Keratinocyte (primary cell): ENCODE measurements around the gene MARS1. TPM values are rescaled to one million over a fixed set of nuclear protein-coding genes. Genes with fewer than 3 reads are reported as not detected.

Experiments
- DNase-seq: peaks from one replicate; pipeline ENCODE4 v3.0.0-alpha.2; 2011; ENCODE audit warnings: low read depth, missing footprints, low spot score
- FAIRE-seq: peaks from 2 replicates; lab custom pipeline; 2011; peaks lifted over from hg19 to GRCh38; lab: Jason Lieb, UNC
- H2AFZ ChIP-seq: 2 replicates; pipeline ENCODE4 v1.6.0; 2012; ENCODE audit warnings: low read length, control low read depth, inconsistent platforms; ENCODE audit not compliant: control insufficient read depth
- H3K27ac ChIP-seq: 2 replicates; pipeline ENCODE4 v1.5.1; 2011; ENCODE audit warnings: low read length; ENCODE audit not compliant: control insufficient read depth, insufficient read depth
- H3K27me3 ChIP-seq: 3 replicates; pipeline ENCODE4 v1.6.0; 2011; ENCODE audit warnings: low read length; ENCODE audit not compliant: control insufficient read depth, insufficient read depth; ENCODE audit errors: extremely low read depth
- H3K36me3 ChIP-seq, 2 experiments: 2 replicates in 1 of 2; 3 replicates in 1 of 2; pipeline ENCODE4 v1.5.1; 2011; ENCODE audit warnings: low read length in 2 of 2, mild to moderate bottlenecking in 1 of 2; ENCODE audit not compliant: control insufficient read depth in 2 of 2, insufficient read depth in 2 of 2; ENCODE audit errors: extremely low read depth in 1 of 2
- H3K4me1 ChIP-seq: 3 replicates; pipeline ENCODE4 v1.5.1; 2011; ENCODE audit warnings: low read length; ENCODE audit not compliant: control insufficient read depth, insufficient read depth; ENCODE audit errors: extremely low read depth
- H3K4me2 ChIP-seq: 3 replicates; pipeline ENCODE4 v1.6.0; 2011; ENCODE audit warnings: low read depth, low read length; ENCODE audit not compliant: control insufficient read depth, insufficient read depth; ENCODE audit errors: extremely low read depth
- H3K4me3 ChIP-seq, 3 experiments: fragments of 200-600 bp in 1 of 3; sonication (generic) in 1 of 3; 2 replicates in 2 of 3; 3 replicates in 1 of 3; pipeline ENCODE4 v1.5.1; 2011 to 2016; ENCODE audit warnings: low read length in 3 of 3, mild to moderate bottlenecking in 3 of 3, control low read depth in 2 of 3, inconsistent platforms in 1 of 3, low read depth in 1 of 3, mixed read lengths in 1 of 3, mixed run types in 1 of 3, moderate library complexity in 1 of 3; ENCODE audit not compliant: control insufficient read depth in 2 of 3, insufficient read depth in 2 of 3; ENCODE audit errors: extremely low read depth in 1 of 3
- H3K79me2 ChIP-seq: 2 replicates; pipeline ENCODE4 v1.6.0; 2012; ENCODE audit warnings: low read length; ENCODE audit not compliant: control insufficient read depth, insufficient read depth
- H3K9ac ChIP-seq: 3 replicates; pipeline ENCODE4 v1.6.0; 2011; ENCODE audit warnings: low read length; ENCODE audit not compliant: control insufficient read depth, insufficient read depth; ENCODE audit errors: extremely low read depth
- H3K9me1 ChIP-seq: 3 replicates; pipeline ENCODE4 v1.6.0; 2011; ENCODE audit warnings: low read length; ENCODE audit not compliant: control insufficient read depth, insufficient read depth; ENCODE audit errors: extremely low read depth
- H3K9me3 ChIP-seq: 2 replicates; pipeline ENCODE4 v1.5.1; 2012; ENCODE audit warnings: low read depth, low read length; ENCODE audit not compliant: control insufficient read depth
- H4K20me1 ChIP-seq: 3 replicates; pipeline ENCODE4 v1.6.0; 2011; ENCODE audit warnings: low read length; ENCODE audit not compliant: control insufficient read depth, insufficient read depth; ENCODE audit errors: extremely low read depth
- EZH2 ChIP-seq: IDR thresholded peaks from one replicate; pipeline ENCODE4 v1.6.1; 2012; ENCODE audit warnings: inconsistent platforms, mild to moderate bottlenecking, low read length, moderate library complexity
- dilution Hi-C: fragments of 300-500 bp; cut with MboI; formaldehyde crosslinking; loops from one replicate; pipeline ENCODE4 v1.7.0; 2020; ENCODE audit warnings: low sequenced_read_pairs; ENCODE audit not compliant: extremely low pct_ligation_motif_present
- polyA plus RNA-seq, 5 experiments: library from polyadenylated mRNA; depleted of rRNA in 3 of 5; stranded (reverse) in 3 of 5; stranded (forward) in 1 of 5; unstranded in 1 of 5; fragments of >200 nt; gene quantifications; 1 replicate in 1 of 5; 2 replicates in 3 of 5; 3 replicates in 1 of 5; pipeline versions ENCODE4 v1.2.1 to v1.2.3, GENCODE V29; 2011 to 2012; ENCODE audit warnings: missing spikeins in 2 of 5, low read depth in 1 of 5, low replicate concordance in 1 of 5
- TF ChIP-seq, protein P1 (sequence below), 3 experiments: IDR thresholded peaks in 1 of 3; conservative IDR thresholded peaks in 1 of 3; optimal IDR thresholded peaks in 1 of 3; 2 replicates in 2 of 3; 3 replicates in 1 of 3; pipeline versions ENCODE3 to v1.5.1; 2011; ENCODE audit warnings: low read length in 3 of 3, mild to moderate bottlenecking in 3 of 3, moderate library complexity in 2 of 3, control low read depth in 1 of 3, inconsistent platforms in 1 of 3; ENCODE audit not compliant: insufficient read depth in 2 of 3; ENCODE audit errors: extremely low read depth in 1 of 3

Gene MARS1
- polyA plus RNA-seq, 1 donor (not counting 4 experiments of a cell fraction or from before 2014, with no cell fraction given), result 125 TPM

DNA sequence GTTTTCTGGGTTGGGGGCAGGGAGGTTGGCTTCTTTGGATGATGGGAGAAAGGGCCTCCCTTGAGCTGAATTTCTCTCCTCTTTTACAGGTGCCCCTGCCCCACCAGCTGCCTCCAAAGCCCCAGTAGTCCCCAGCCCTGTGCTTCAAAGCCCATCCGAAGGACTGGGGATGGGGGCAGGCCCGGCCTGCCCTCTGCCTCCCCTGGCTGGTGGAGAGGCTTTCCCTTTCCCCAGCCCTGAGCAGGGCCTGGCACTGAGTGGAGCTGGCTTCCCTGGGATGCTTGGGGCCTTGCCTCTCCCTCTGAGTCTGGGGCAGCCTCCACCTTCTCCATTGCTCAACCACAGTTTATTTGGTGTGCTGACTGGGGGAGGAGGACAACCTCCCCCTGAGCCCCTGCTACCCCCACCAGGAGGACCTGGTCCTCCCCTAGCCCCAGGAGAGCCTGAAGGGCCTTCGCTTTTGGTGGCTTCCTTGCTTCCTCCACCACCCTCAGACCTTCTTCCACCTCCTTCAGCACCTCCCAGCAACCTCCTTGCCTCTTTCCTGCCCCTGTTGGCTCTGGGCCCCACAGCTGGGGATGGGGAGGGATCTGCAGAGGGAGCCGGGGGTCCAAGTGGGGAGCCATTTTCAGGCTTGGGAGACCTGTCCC is 38.7 kb downstream of the MARS1 start:
- Histone ChIP-seq H2AFZ (no peak overlapping the region), H3K9ac (no peak overlapping the region), H3K4me2 (no peak overlapping the region), H3K27me3 (no peaks in the 10 kb centered on the region), H3K27ac (no peak overlapping the region), H3K36me3 (peaks cover 37 to 39% of the 10 kb centered on the region in 2 experiments), H3K4me1 (peaks cover 19% of the 10 kb centered on the region), H4K20me1 (peaks cover 5% of the 10 kb centered on the region), H3K9me1 (peaks cover 2% of the 10 kb centered on the region), H3K9me3 (no peaks in the 10 kb centered on the region), H3K79me2 (peaks cover 24% of the 10 kb centered on the region), H3K4me3 (no peak overlapping the region)
- DNase-seq (no peak), FAIRE-seq (no peak)
- TF ChIP-seq, protein P1, sequence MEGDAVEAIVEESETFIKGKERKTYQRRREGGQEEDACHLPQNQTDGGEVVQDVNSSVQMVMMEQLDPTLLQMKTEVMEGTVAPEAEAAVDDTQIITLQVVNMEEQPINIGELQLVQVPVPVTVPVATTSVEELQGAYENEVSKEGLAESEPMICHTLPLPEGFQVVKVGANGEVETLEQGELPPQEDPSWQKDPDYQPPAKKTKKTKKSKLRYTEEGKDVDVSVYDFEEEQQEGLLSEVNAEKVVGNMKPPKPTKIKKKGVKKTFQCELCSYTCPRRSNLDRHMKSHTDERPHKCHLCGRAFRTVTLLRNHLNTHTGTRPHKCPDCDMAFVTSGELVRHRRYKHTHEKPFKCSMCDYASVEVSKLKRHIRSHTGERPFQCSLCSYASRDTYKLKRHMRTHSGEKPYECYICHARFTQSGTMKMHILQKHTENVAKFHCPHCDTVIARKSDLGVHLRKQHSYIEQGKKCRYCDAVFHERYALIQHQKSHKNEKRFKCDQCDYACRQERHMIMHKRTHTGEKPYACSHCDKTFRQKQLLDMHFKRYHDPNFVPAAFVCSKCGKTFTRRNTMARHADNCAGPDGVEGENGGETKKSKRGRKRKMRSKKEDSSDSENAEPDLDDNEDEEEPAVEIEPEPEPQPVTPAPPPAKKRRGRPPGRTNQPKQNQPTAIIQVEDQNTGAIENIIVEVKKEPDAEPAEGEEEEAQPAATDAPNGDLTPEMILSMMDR (optimal IDR thresholded peaks at IDR 0.05 in 1 of 3, IDR thresholded peaks at IDR 0.05 in 1 of 3, conservative IDR thresholded peaks at IDR 0.05 in 1 of 3; ENCODE audit: extremely low read depth in 1 of 3, insufficient read depth in 2 of 3, low read length in 3 of 3), result no peak
- dilution Hi-C loops, result no loop called here

DNA sequence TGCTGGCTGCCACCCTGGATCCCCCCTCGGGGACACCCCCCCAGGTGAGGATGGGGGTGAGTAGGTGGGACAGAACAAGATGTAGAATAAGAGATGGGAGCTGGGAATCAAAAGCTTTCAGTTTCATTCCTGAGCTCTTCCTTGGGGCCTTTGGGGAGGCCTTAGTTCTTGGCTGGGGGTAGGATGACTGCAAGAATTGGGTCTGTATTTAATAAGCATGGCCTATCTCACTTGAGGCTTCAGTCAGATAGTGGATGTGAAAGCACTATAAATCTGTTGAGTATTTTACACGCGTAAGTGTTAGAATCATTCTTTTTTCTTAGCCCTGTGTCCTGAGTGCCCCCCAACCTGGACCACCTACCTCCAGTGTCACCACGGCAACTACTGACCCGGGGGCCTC is 39.3 kb downstream of the MARS1 start:
- no peak overlapping the region for H3K9ac ChIP-seq
- peaks cover 14% of the 10 kb centered on the region for H3K4me1 ChIP-seq
- TF ChIP-seq EZH2, result no peak
- TF ChIP-seq, protein P1 (optimal IDR thresholded peaks at IDR 0.05 in 1 of 3, IDR thresholded peaks at IDR 0.05 in 1 of 3, conservative IDR thresholded peaks at IDR 0.05 in 1 of 3; ENCODE audit: extremely low read depth in 1 of 3, insufficient read depth in 2 of 3, low read length in 3 of 3), result no peak
- peaks cover 2% of the 10 kb centered on the region for H3K9me1 ChIP-seq
- no peak overlapping the region for H3K4me3 ChIP-seq
- no peak overlapping the region for H3K4me2 ChIP-seq
- no peaks in the 10 kb centered on the region for H3K27me3 ChIP-seq
- dilution Hi-C loops, result no loop called here
- H3K27ac ChIP-seq, result no peak overlapping the region
- no peak for DNase-seq
- peaks cover 5% of the 10 kb centered on the region for H4K20me1 ChIP-seq
- peaks cover 24% of the 10 kb centered on the region for H3K79me2 ChIP-seq
- H3K36me3 ChIP-seq, result peaks cover 42 to 44% of the 10 kb centered on the region in 2 experiments
- no peaks in the 10 kb centered on the region for H3K9me3 ChIP-seq
- FAIRE-seq, result no peak
- no peak overlapping the region for H2AFZ ChIP-seq
